H9 (cell line): ENCODE results near the gene RELB. TPM values are rescaled to one million over a fixed set of nuclear protein-coding genes. Genes with fewer than 3 reads are reported as not detected.

Source experiments
- DNase-seq: peaks from one replicate; pipeline ENCODE4 v3.0.0-alpha.2; 2017
- H2AFZ ChIP-seq: one replicate; pipeline ENCODE4 v1.6.1; 2013; ENCODE audit warnings: mild to moderate bottlenecking, low read length, control low read depth, moderate library complexity
- H2AK5ac ChIP-seq: 2 replicates; pipeline ENCODE4 v1.6.1; 2013; ENCODE audit warnings: low read length, control low read depth, mixed read lengths; ENCODE audit not compliant: insufficient read length
- H2BK120ac ChIP-seq: one replicate; pipeline ENCODE4 v1.6.1; 2013; ENCODE audit warnings: low read depth, mild to moderate bottlenecking, low read length, control low read depth, inconsistent platforms; ENCODE audit not compliant: poor library complexity, severe bottlenecking
- H2BK12ac ChIP-seq: 2 replicates; pipeline ENCODE4 v1.6.1; 2013; ENCODE audit warnings: low read length, control low read depth, mixed read lengths, low read depth; ENCODE audit not compliant: insufficient read length
- H2BK15ac ChIP-seq: 2 replicates; pipeline ENCODE4 v1.6.1; 2013; ENCODE audit warnings: low read depth, low read length, control low read depth
- H2BK20ac ChIP-seq: one replicate; pipeline ENCODE4 v1.6.1; 2013; ENCODE audit warnings: low read depth, mild to moderate bottlenecking, low read length, control low read depth, inconsistent platforms; ENCODE audit not compliant: poor library complexity, severe bottlenecking
- H2BK5ac ChIP-seq: 2 replicates; pipeline ENCODE4 v1.6.1; 2013; ENCODE audit warnings: low read length, control low read depth, mixed read lengths; ENCODE audit not compliant: insufficient read length
- H3K14ac ChIP-seq: 2 replicates; pipeline ENCODE4 v1.6.1; 2013; ENCODE audit warnings: low read length, control low read depth; ENCODE audit not compliant: insufficient read depth
- H3K18ac ChIP-seq: 2 replicates; pipeline ENCODE4 v1.6.1; 2013; ENCODE audit warnings: low read depth, mild to moderate bottlenecking, mixed read lengths, low read length, control low read depth; ENCODE audit not compliant: insufficient read length
- H3K23ac ChIP-seq: 2 replicates; pipeline ENCODE4 v1.6.1; 2013; ENCODE audit warnings: low read length, control low read depth, mixed read lengths, low read depth; ENCODE audit not compliant: insufficient read length
- H3K23me2 ChIP-seq: 2 replicates; pipeline ENCODE4 v1.6.1; 2013; ENCODE audit warnings: low read depth, mild to moderate bottlenecking, mixed read lengths, low read length, control low read depth; ENCODE audit not compliant: insufficient read length, poor library complexity, severe bottlenecking
- H3K27ac ChIP-seq: 2 replicates; pipeline ENCODE4 v1.5.1; 2013; ENCODE audit warnings: low read length, control low read depth, mixed read lengths, low read depth; ENCODE audit not compliant: insufficient read length
- H3K27me3 ChIP-seq: 2 replicates; pipeline ENCODE4 v1.6.1; 2013; ENCODE audit warnings: low read length, control low read depth, inconsistent platforms; ENCODE audit not compliant: insufficient read depth
- H3K4ac ChIP-seq: 2 replicates; pipeline ENCODE4 v1.6.1; 2013; ENCODE audit warnings: low read depth, mild to moderate bottlenecking, control low read depth, inconsistent platforms, low read length, moderate library complexity
- H3K4me1 ChIP-seq: 2 replicates; pipeline ENCODE4 v1.6.1; 2013; ENCODE audit warnings: low read length, control low read depth, inconsistent platforms; ENCODE audit not compliant: insufficient read depth
- H3K4me2 ChIP-seq: 2 replicates; pipeline ENCODE4 v1.6.1; 2013; ENCODE audit warnings: low read length, control low read depth, mixed read lengths; ENCODE audit not compliant: insufficient read length, insufficient read depth
- H3K56ac ChIP-seq: 2 replicates; pipeline ENCODE4 v1.6.1; 2013; ENCODE audit warnings: low read depth, mild to moderate bottlenecking, mixed read lengths, low read length, control low read depth; ENCODE audit not compliant: insufficient read length
- H3K79me1 ChIP-seq: 2 replicates; pipeline ENCODE4 v1.6.1; 2013; ENCODE audit warnings: low read depth, mild to moderate bottlenecking, moderate library complexity, low read length, control low read depth, inconsistent platforms; ENCODE audit not compliant: insufficient read depth, poor library complexity, severe bottlenecking
- H3K79me2 ChIP-seq: 2 replicates; pipeline ENCODE4 v1.6.1; 2013; ENCODE audit warnings: low read length, control low read depth, inconsistent platforms; ENCODE audit not compliant: insufficient read depth
- H3K9ac ChIP-seq: 2 replicates; pipeline ENCODE4 v1.6.1; 2013; ENCODE audit warnings: low read length, control low read depth, mixed read lengths; ENCODE audit not compliant: insufficient read length; ENCODE audit errors: extremely low read depth
- H3K9me3 ChIP-seq: one replicate; pipeline ENCODE4 v1.6.1; 2013; ENCODE audit warnings: low read depth, low read length, inconsistent platforms; ENCODE audit not compliant: control insufficient read depth
- H3T11ph ChIP-seq: one replicate; pipeline ENCODE4 v1.6.1; 2013; ENCODE audit warnings: mild to moderate bottlenecking, low read length, control low read depth, inconsistent platforms
- H4K20me1 ChIP-seq: one replicate; pipeline ENCODE4 v1.6.1; 2013; ENCODE audit not compliant: control insufficient read depth, insufficient read length, insufficient read depth
- H4K5ac ChIP-seq: 2 replicates; pipeline ENCODE4 v1.6.1; 2013; ENCODE audit warnings: low read depth, mild to moderate bottlenecking, mixed read lengths, low read length, control low read depth; ENCODE audit not compliant: insufficient read length
- H4K8ac ChIP-seq: replicated peaks from 2 replicates; pipeline ENCODE4 v1.6.1; 2013; ENCODE audit warnings: low read length, control low read depth, mixed read lengths, low read depth; ENCODE audit not compliant: insufficient read length
- H4K91ac ChIP-seq: 2 replicates; pipeline ENCODE4 v1.6.1; 2013; ENCODE audit warnings: low read depth, mild to moderate bottlenecking, moderate library complexity, mixed read lengths, low read length, control low read depth; ENCODE audit not compliant: insufficient read length
- H3K27ac Mint-ChIP-seq, 3 experiments: 2 replicates in 2 of 3; 3 replicates in 1 of 3; pipeline ENCODE4 v1.8.0; 2020 to 2021; ENCODE audit warnings: mixed read lengths in 3 of 3, mild to moderate bottlenecking in 1 of 3, moderate library complexity in 1 of 3
- H3K27me3 Mint-ChIP-seq: 2 replicates; pipeline ENCODE4 v1.8.0; 2021; ENCODE audit warnings: low read depth, mild to moderate bottlenecking, moderate library complexity, mixed read lengths
- H3K36me3 Mint-ChIP-seq, 3 experiments: 2 replicates in 2 of 3; 3 replicates in 1 of 3; pipeline ENCODE4 v1.8.0; 2020 to 2021; ENCODE audit warnings: low read depth in 3 of 3, mixed read lengths in 3 of 3; ENCODE audit not compliant: insufficient read depth in 1 of 3
- H3K4me1 Mint-ChIP-seq, 2 experiments: 2 replicates each; pipeline ENCODE4 v1.8.0; 2020; ENCODE audit warnings: mixed read lengths in 2 of 2
- H3K4me3 Mint-ChIP-seq, 2 experiments: 2 replicates in 1 of 2; 3 replicates in 1 of 2; pipeline ENCODE4 v1.8.0; 2020 to 2021; ENCODE audit warnings: mild to moderate bottlenecking in 2 of 2, mixed read lengths in 2 of 2, moderate library complexity in 1 of 2
- H3K9me3 Mint-ChIP-seq, 2 experiments: 2 replicates in 1 of 2; 3 replicates in 1 of 2; pipeline ENCODE4 v1.8.0; 2020; ENCODE audit warnings: mild to moderate bottlenecking in 2 of 2, mixed read lengths in 2 of 2, moderate library complexity in 1 of 2
- CTCF ChIP-seq: fragments of 200-600 bp; sonication (generic); conservative IDR thresholded peaks from 3 replicates; pipeline ENCODE4 v1.8.0; 2021; ENCODE audit warnings: antibody characterized with exemption, mild to moderate bottlenecking
- WGBS: extraction: QIAGEN DNeasy Blood & Tissue Kit; methylation state at CpG from one replicate; pipeline ENCODE4 v1.1.7; 2013; ENCODE audit warnings: missing lambda C conversion rate, low lambda C conversion rate, mixed read lengths; ENCODE audit not compliant: insufficient read length; ENCODE audit errors: extremely low coverage; 5-methylcytosine and 5-hydroxymethylcytosine counted together
- total RNA-seq: library from RNA; stranded (reverse); gene quantifications from 2 replicates; pipeline ENCODE4 v1.2.1, GENCODE V29; 2021

Gene RELB
- total RNA-seq, 1 experiment from 2014 or later: 13.7 TPM

GRCh38 chr19:45003485-45003884 lies 2.2 kb downstream of the RELB start:
- peaks cover 0 to 4% (median 3%) of the 10 kb centered on the region in 3 experiments; a peak in 2 of 7 replicates for H3K36me3 Mint-ChIP-seq
- Histone ChIP-seq H3K27me3 (no peaks in the 10 kb centered on the region), H3K9ac (no peak overlapping the region), H3K79me2 (no peaks in the 10 kb centered on the region), H3K18ac (no peak overlapping the region), H2BK15ac (no peak overlapping the region), H4K91ac (no peak overlapping the region), H3T11ph (no peak overlapping the region), H2BK5ac (no peak overlapping the region), H3K4me1 (no peaks in the 10 kb centered on the region), H3K14ac (no peak overlapping the region), H3K23ac (no peak overlapping the region), H3K27ac (no peak overlapping the region), H2AK5ac (no peak overlapping the region), H4K20me1 (no peaks in the 10 kb centered on the region), H2AFZ (no peak overlapping the region), H3K23me2 (no peaks in the 10 kb centered on the region), H3K4me2 (no peak overlapping the region), H4K8ac (no peak overlapping the region), H2BK12ac (no peak overlapping the region), H3K56ac (no peak overlapping the region), H3K9me3 (no peaks in the 10 kb centered on the region), H2BK120ac (no peak overlapping the region), H3K79me1 (no peaks in the 10 kb centered on the region), H4K5ac (no peak overlapping the region), H2BK20ac (no peak overlapping the region), H3K4ac (no peak overlapping the region)
- H3K4me1 Mint-ChIP-seq: peaks cover 2 to 10% of the 10 kb centered on the region in 2 experiments; a peak in 3 of 4 replicates
- H3K9me3 Mint-ChIP-seq: no peaks in the 10 kb centered on the region
- no peak for DNase-seq
- H3K27ac Mint-ChIP-seq: no peak overlapping the region
- no peak for TF ChIP-seq CTCF
- no peak overlapping the region for H3K4me3 Mint-ChIP-seq
- WGBS: no CpG with 5 or more reads among the region's 4 CpGs
- peaks cover 8% of the 10 kb centered on the region for H3K27me3 Mint-ChIP-seq
